GM19099 (cell line): ENCODE results near the gene PTK6.

ENCODE experiments used
- POLR2A ChIP-seq: IDR thresholded peaks from 3 replicates; pipeline ENCODE4 v1.6.1; 2011; ENCODE audit warnings: low read depth; ENCODE audit not compliant: insufficient read length; ENCODE audit errors: extremely low read depth

The PTK6 gene

DNA sequence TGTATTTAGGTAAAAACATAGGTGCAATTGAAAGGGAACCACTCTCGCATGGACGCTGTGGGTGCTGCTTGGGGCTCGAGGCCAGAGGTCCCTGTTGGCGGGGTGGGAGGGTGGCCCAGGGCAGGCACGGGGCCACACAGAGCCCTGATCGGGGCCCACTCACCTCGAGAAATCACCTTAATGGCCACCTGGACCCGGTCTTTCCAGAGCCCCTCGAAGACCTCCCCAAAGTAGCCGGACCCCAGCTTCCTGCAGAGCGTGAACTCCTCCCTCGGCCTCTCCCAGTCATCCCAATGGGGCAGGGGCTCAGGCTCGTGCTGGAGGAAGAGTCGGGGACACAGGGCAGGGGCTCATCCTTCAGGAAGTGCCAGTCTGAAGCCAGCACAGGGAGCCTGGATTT, 3.8 kb downstream of the PTK6 start:
- no peak for TF ChIP-seq POLR2A

DNA sequence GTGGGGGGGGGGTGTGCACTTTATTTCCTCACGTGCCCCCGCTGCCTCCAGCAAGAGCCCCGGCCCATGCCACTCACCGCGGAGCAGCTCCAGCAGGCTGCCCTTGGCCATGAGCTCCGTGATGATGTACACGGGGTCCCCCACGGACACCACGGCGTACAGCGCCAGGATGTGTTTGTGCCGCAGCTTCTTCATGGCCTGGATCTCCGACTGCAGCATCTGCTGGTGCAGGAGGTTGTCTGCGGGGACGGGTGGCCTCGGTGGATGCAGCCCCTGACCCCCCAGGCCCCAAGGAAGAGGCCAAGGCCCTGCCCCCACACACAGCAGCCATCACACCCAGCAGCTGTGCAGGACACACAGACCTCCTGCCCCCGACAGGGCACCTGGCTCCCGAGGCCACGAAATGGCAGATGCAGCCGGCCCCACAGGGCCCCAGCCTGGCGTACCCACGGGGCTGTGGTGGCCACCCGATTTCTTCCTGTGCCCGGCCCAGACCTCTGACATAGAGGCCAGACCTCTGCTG, 4.7 kb downstream of the PTK6 start:
- TF ChIP-seq POLR2A = no peak

DNA sequence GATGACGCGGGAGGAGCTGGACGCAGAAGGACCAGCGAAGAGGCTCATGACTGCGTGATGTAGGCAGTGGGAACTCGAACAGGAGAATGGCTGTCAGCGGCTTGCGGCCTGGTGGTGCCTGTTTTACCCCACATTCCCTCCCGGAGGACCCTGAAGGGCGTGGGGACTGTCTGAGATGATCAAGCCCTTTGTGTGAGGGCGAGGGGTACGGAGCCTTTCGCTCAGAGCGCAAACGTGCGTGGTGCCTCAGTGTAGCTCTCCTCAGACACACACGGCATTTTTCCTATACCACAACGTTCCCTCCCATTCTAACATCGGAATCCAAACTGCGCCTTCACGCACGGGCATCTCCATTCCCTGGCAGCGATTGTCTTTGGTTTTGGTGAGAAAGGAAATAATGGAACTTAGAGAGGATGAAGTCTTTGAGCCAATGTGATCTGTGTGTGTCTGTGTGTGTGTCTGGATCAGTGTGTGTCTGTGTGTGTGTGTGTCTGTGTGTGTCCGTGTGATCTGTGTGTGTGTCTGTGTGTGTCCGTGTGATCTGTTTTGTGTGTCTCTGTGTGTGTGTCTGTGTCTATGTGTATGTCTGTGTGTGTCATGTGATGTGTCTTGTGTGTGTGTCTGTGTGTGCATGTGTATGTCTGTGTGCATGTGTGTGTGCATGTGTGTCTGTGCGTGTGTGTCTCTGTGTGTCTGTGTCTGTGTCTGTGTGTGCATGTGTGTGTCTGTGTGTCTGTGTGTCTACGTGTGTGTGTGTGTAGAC, 5.3 kb downstream of the PTK6 start:
- no peak for TF ChIP-seq POLR2A

DNA sequence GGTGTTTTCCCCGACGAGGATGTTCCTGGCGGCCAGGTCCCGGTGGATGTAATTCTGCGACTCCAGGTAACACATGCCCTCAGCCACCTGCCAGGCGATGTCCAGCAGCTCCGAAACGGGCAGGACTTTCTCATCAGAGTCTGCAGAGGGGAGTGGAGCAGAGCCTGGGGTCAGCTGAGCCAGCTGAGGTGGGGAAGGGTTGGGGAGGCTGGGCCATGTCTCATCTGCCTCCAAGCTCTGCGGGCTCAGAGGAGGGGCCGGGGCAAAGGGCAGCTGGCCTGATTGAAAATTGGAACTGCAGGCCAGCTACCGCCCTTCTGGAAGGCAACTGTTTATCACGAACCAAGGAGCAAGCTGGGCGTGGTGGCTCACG, 6.4 kb downstream of the PTK6 start:
- no peak for TF ChIP-seq POLR2A

- no peak for TF ChIP-seq POLR2A
These were observed 7.1 kb downstream of the PTK6 start for GRCh38 chr20:63529861-63530787.

DNA sequence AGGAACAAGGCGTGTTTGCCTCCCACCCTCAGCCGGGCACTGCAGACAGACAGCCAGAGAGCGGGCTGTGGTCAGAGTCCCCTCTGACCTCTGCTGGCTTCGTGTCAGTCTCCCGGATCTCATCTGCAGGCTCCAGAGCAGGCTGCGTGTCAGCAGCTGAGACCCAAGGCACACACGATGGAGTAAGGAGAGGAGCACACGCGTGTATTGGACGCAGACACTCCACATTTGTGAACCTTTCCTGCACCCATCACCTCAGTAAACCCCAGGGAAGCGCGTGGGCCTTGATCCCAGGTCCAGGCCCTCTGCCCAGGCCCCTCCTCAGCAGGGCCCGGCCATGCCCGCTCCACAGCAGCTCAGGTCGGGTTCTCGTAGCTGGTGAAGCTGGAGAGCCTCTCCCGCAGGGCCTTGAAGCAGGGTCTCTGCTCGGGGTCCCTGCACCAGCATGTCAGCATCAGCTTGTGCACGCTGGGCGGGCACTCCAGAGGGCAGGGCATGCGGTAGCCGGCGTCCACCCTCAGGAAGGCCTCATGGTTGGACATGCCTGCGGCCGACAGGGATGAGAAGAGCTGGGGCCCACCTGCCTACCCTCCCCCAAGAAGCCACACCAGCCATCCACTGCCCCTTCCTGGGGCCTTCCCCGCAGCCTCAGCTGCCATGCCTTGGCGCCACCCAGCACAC, 7.9 kb downstream of the PTK6 start:
- TF ChIP-seq POLR2A = no peak

GRCh38 chr20:63527184-63527583, 10.0 kb downstream of the PTK6 start:
- no peak for TF ChIP-seq POLR2A

- no peak for TF ChIP-seq POLR2A
These were observed 11.2 kb downstream of the PTK6 start for GRCh38 chr20:63525971-63526370.

- no peak for TF ChIP-seq POLR2A
These were observed 12.0 kb downstream of the PTK6 start for GRCh38 chr20:63525185-63525584.

DNA sequence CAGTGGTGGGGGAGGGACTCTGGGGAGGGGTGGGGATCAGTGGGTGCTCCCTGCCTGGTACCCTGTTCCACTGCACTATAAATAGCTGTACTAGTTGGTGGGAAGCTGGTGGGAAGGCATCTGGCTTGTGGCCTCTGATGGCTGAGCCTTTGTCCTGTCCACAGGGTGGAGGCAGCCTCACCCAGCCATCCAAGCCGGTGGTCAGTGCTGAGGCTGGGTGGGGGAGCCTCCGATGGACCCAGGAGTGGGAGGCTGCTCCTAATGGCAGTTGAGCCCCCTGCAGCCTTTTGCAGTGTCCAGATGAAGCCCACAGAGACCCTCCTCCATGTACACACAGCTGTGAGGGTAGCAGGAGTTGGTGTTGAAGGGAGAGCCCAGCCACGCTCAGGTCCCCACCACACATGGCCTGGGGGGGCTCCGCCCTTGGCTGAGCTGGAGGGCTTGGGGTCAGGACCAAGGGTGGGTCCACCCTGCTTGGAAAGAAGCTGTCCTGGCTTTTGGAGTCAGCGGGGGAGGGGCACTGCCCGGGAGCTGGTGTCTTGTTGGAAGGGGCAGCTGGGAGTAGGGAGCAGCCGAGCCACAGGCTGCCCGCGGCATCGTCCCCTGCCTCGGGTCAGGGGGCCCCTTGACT, 14.1 kb downstream of the PTK6 start:
- TF ChIP-seq POLR2A = no peak

GRCh38 chr20:63522091-63522868, 14.9 kb downstream of the PTK6 start:
- TF ChIP-seq POLR2A = no peak

- TF ChIP-seq POLR2A = no peak
These were observed 15.6 kb downstream of the PTK6 start for GRCh38 chr20:63521602-63522001.

DNA sequence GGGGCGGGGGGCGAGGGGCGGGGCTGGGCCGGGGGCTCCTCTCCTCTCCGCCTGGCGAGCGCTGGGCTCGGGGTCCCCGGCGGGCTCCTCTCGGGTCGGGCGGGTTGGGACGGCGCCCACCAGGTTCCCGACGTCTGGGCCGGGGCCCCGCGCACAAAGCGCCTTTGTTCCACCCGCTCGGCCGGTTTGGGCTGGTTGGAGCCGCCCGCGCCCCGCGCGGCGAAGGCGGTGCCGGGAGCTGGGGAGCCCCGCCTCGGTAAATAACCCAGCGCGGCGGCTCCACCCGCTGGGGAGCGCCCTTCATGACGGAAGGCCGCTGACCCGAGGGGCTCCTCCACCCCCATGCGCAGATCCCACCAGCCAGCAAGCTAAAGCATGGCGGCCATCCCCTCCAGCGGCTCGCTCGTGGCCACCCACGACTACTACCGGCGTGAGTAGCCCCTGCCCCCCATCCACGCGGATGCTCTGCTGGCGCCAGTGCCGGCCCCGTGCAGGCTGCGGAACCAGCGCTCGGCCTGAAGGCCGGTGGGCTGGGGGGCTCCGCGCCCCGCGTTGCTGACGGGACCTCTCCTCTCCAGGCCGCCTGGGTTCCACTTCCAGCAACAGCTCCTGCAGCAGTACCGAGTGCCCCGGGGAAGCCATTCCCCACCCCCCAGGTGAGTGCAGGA, 16.1 kb downstream of the PTK6 start:
- TF ChIP-seq POLR2A = no peak

GRCh38 chr20:63520504-63520933, 16.7 kb downstream of the PTK6 start, which contains the start of gene PPDPF:
PPDPF (plus strand) TSS chr20:63520765; CDS start chr20:63521309, 544 bp downstream.
- peak; percentile 97 for TF ChIP-seq POLR2A
